Pancreas (tissue), 10 donors: ENCODE results near the gene LUC7L2. TPM values are rescaled to one million over a fixed set of nuclear protein-coding genes. Genes with fewer than 3 reads are reported as not detected.

Experiments
- ATAC-seq, 4 donors: fragments of 200-7000 bp; cut with Tn5 transposase; one replicate each; pipeline versions ENCODE4 v1.8.0 to v1.9.1; 2020; ENCODE audit warnings: mild to moderate bottlenecking in 4 of 4, moderate library complexity in 4 of 4
- DNase-seq, 6 donors: peaks; one replicate each; pipeline ENCODE4 v3.0.0-alpha.2; 2020
- FAIRE-seq: peaks from 2 replicates; lab custom pipeline; 2012; peaks lifted over from hg19 to GRCh38; lab: Jason Lieb, UNC
- H3K27ac ChIP-seq, 4 donors: fragments of 200-600 bp; sonication (generic); 1 replicate in 3 of 4; 2 replicates in 1 of 4; pipeline versions ENCODE4 v1.5.0 to v1.8.0; 2020
- H3K27me3 ChIP-seq, 4 donors: fragments of 200-600 bp; one replicate each; pipeline ENCODE4 v1.8.0; 2021
- H3K36me3 ChIP-seq, 3 donors: fragments of 200-600 bp; sonication (generic) in 1 of 3; one replicate each; pipeline versions ENCODE4 v1.5.0 to v1.8.0; 2020 to 2021
- H3K4me1 ChIP-seq, 3 donors: fragments of 200-600 bp; one replicate each; pipeline ENCODE4 v1.8.0; 2021
- H3K4me3 ChIP-seq, 4 donors: fragments of 200-600 bp; sonication (generic) in 2 of 4; one replicate each; pipeline versions ENCODE4 v1.5.0 to v1.8.0; 2020 to 2021
- H3K9me3 ChIP-seq, 4 donors: fragments of 200-600 bp; one replicate each; pipeline ENCODE4 v1.8.0; 2021
- WGBS, 2 donors: extraction: QIAGEN DNeasy Blood & Tissue Kit; methylation state at CpG; one replicate each; pipeline ENCODE4 v1.1.7; 2013; 5-methylcytosine and 5-hydroxymethylcytosine counted together
- intact Hi-C, 3 donors: fragments of 100-400 bp; cut with DNase I; formaldehyde crosslinking; loops; one replicate each; pipeline versions ENCODE4 v1.11.1 to v1.14.2; 2022
- polyA plus RNA-seq, 2 donors: library from polyadenylated mRNA; stranded (reverse); fragments of 200-250 nt; gene quantifications; one replicate each; pipeline ENCODE4 v1.2.3, GENCODE V29; 2013
- total RNA-seq, 6 donors: library from RNA; stranded (reverse); fragmentation: NEBNext Ultra II Directional in 4 of 6; extraction: Animal tissue kit (Norgen Biotek cat#: 25700) in 4 of 6; gene quantifications; one replicate each; pipeline versions ENCODE4 v1.2.1 to v1.2.4, GENCODE V29; 2021 to 2023
- TF ChIP-seq, protein P1 (sequence below), 4 donors: fragments of 200-600 bp; sonication (generic) in 3 of 4; IDR thresholded peaks; one replicate each; pipeline versions ENCODE4 v1.5.0 to v1.8.0; 2021; ENCODE audit warnings: antibody characterized with exemption in 4 of 4
- donor health status: healthy with polysubstance abuse.
- donor health status: DM: no; HTN: no; CAD: no; lungs with moderate emphysema.
- donor health status: DM: no; HTN: no; CAD: no.
- donor health status: control.
- donor health status: control.
- donor health status: Bipolar disorder and iron deficiency.
- donor health status: DM: yes; HTN: yes; CAD: no.
- donor health status: DM: no; HTN: no; CAD: no.
- donor health status: DM: no; HTN: no; CAD: no.
- donor health status: DM: yes; HTN: yes; CAD: no.

Gene LUC7L2
- total and polyA plus RNA-seq, 8 donors = 30.0 to 71.1 (median 39.2) TPM

DNA sequence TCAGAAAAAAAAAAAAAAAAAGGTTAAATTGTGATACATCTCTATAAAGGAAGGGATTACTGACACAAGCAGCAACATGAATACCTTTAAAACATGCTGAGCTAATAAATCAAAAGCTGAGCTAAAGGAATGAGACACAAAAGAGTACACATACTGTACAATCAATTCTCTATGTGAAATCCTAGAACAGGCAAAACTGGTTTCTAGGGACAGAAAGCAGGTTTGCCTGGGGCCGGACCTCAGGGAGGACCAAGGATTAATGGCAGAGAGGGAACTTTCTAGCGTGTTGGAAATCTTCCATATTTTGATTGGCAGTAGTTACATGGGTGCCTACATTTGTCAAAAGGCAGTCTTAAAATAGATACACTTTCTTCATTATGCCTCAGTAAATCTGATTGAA lies 71.3 kb downstream of the LUC7L2 start:
- no peaks in the 10 kb centered on the region for H3K9me3 ChIP-seq
- no peaks in the 10 kb centered on the region for H3K36me3 ChIP-seq
- TF ChIP-seq, protein P1, sequence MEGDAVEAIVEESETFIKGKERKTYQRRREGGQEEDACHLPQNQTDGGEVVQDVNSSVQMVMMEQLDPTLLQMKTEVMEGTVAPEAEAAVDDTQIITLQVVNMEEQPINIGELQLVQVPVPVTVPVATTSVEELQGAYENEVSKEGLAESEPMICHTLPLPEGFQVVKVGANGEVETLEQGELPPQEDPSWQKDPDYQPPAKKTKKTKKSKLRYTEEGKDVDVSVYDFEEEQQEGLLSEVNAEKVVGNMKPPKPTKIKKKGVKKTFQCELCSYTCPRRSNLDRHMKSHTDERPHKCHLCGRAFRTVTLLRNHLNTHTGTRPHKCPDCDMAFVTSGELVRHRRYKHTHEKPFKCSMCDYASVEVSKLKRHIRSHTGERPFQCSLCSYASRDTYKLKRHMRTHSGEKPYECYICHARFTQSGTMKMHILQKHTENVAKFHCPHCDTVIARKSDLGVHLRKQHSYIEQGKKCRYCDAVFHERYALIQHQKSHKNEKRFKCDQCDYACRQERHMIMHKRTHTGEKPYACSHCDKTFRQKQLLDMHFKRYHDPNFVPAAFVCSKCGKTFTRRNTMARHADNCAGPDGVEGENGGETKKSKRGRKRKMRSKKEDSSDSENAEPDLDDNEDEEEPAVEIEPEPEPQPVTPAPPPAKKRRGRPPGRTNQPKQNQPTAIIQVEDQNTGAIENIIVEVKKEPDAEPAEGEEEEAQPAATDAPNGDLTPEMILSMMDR (IDR thresholded peaks at IDR 0.05) = no peak
- peaks cover 0 to 19% (median 17%) of the 10 kb centered on the region in 3 donors for H3K4me1 ChIP-seq
- H3K27me3 ChIP-seq = no peaks in the 10 kb centered on the region
- FAIRE-seq (no peak), ATAC-seq (peak; percentile 80 to 88 (median 86)), DNase-seq (peak in 3 of 6 donors; percentile 46 to 53 (median 48))
- H3K4me3 ChIP-seq = no peak overlapping the region
- 12 to 17% methylated on average over 2 of the region's 2 CpGs for WGBS, 2 donors
- intact Hi-C loops = no loop called here
- H3K27ac ChIP-seq = peak overlapping the region in 2 of 4 donors; percentile 44 to 50

DNA sequence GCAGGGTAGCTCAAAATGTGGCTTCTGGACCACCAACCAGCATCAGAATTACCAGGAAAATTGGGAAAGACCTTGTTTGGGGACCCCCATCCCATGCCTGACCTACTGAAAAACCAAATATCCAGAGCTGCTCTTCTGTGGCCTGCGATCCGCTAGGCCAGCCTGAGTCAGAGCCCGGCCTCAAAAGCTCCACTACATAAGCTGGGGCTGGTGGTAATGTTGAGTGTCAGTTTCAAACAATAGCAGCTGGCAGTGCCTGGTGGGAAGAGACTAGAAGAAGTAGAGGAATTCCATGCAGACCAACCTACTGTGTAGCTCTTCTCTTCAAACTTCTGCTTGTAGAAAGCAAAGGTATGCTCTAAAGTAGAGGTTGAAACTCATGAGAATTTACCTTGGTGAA lies 71.8 kb downstream of the LUC7L2 start:
- TF ChIP-seq, protein P1 (IDR thresholded peaks at IDR 0.05) = no peak
- H3K9me3 ChIP-seq = no peaks in the 10 kb centered on the region
- H3K27me3 ChIP-seq = no peaks in the 10 kb centered on the region
- H3K4me3 ChIP-seq = no peak overlapping the region
- FAIRE-seq (no peak), DNase-seq (no peak), ATAC-seq (peak in 2 of 4 donors; percentile 31 to 32)
- WGBS, 2 donors = 93 to 97% methylated on average over 3 of the region's 3 CpGs
- intact Hi-C loops = no loop called here
- H3K36me3 ChIP-seq = no peaks in the 10 kb centered on the region
- peaks cover 0 to 19% (median 17%) of the 10 kb centered on the region in 3 donors for H3K4me1 ChIP-seq
- peak overlapping the region in 2 of 4 donors; percentile 44 to 50 for H3K27ac ChIP-seq

DNA sequence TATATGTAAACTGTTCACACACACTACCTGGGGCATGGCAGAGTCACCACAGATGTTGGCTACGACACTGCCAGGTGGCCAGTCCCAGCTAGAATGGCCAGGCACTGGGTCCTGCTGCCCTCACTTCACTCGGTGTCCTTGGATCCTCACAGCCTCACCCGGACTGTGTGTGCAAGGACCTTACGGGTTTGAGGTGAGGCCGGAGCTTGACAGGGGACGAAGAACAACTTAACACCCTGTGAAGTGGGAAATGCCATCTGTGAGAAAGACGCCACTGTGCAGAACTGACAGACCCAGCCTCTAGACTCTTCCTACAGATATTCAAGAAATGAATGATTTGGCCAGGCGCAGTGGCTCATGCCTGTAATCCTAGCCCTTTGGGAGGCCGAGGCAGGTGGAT lies 77.1 kb downstream of the LUC7L2 start:
- no peak for DNase-seq
- H3K36me3 ChIP-seq = no peaks in the 10 kb centered on the region
- peaks cover 0 to 9% (median 0%) of the 10 kb centered on the region in 3 donors for H3K4me1 ChIP-seq
- no peak overlapping the region for H3K4me3 ChIP-seq
- intact Hi-C loops = no loop called here
- ATAC-seq = no peak
- H3K27ac ChIP-seq = no peak overlapping the region
- H3K27me3 ChIP-seq = no peaks in the 10 kb centered on the region
- no peaks in the 10 kb centered on the region for H3K9me3 ChIP-seq
- TF ChIP-seq, protein P1 (IDR thresholded peaks at IDR 0.05) = no peak
- 95 to 97% methylated on average over 9 of the region's 9 CpGs for WGBS, 2 donors
- no peak for FAIRE-seq

DNA sequence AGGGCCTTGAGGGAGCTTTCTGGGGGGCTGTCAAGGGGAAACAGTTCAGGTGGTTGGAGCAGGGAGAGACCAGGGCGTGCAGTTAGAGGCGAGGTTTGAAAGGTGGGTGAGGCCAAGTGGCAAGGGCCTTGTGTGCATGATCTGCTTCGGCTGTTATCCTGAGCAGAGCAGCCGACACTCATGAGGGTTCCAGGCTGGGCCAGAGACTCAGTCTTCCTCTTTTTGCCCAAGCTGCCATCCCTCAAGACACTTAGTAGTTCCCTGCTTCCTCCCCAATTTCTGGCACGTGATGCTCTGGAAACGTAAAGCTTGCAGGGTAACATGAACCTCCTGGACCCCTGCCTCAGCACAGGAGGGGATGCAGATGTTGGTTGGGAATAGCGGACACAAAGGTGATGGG lies 79.7 kb downstream of the LUC7L2 start:
- whole genome bisulfite sequencing, 2 donors = 93% methylated on average over 7 of the region's 7 CpGs
- Histone ChIP-seq H3K27ac (no peak overlapping the region), H3K36me3 (no peaks in the 10 kb centered on the region), H3K4me3 (no peak overlapping the region), H3K27me3 (no peaks in the 10 kb centered on the region), H3K4me1 (peaks cover 0 to 2% (median 0%) of the 10 kb centered on the region in 3 donors), H3K9me3 (no peaks in the 10 kb centered on the region)
- TF ChIP-seq, protein P1 (IDR thresholded peaks at IDR 0.05) = no peak
- no peak for FAIRE-seq
- DNase-seq = no peak
- intact Hi-C loops = no loop called here
- ATAC-seq = no peak

DNA sequence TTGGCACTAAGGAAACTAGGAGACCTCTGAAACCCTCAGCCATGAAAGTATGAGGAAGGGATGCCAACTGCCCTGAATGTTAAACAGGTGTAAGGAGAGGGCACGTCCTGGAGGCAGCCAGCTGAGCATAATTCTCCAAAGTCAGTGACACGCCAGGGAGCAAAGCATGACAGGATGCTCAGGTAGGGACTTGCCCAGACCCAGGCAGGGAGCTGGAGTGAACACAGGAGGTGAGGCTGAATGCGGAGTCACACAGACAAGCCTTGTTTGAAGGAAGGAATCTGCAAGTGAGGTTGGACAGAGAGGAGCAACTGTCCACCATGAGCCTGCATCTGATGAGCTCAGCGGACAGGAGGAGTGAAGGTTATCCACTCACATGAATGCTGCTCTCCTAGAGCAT lies 82.3 kb downstream of the LUC7L2 start:
- Histone ChIP-seq H3K27me3 (no peaks in the 10 kb centered on the region), H3K4me3 (no peak overlapping the region), H3K9me3 (no peaks in the 10 kb centered on the region), H3K36me3 (no peaks in the 10 kb centered on the region), H3K4me1 (no peaks in the 10 kb centered on the region), H3K27ac (no peak overlapping the region)
- 76 to 85% methylated on average over 4 of the region's 4 CpGs for WGBS, 2 donors
- ATAC-seq (no peak), FAIRE-seq (no peak), DNase-seq (no peak)
- TF ChIP-seq, protein P1 (IDR thresholded peaks at IDR 0.05) = no peak
- intact Hi-C loops = no loop called here
